ENCODE data around the gene KCNJ8.
A peak's percentile ranks its signal among the peaks of the same experiment; 100 is the strongest.

- TF ChIP-seq CTCF (IDR thresholded peaks at IDR 0.05; ENCODE audit: low read depth, low read length, poor library complexity, severe bottlenecking) (peak; percentile 26), EZH2phosphoT487 (IDR thresholded peaks at IDR 0.05; ENCODE audit: borderline replicate concordance, low read length) (no peak)
Observed at GRCh38 chr12:21773263-21773741, 1.2 kb downstream of the KCNJ8 start.
